Activated CD4-positive, alpha-beta memory T cell treated with anti-CD3 and anti-CD28 coated beads for 36 hours (primary cell): ENCODE data around the gene TOB2. TPM values are rescaled to one million over a fixed set of nuclear protein-coding genes. Genes with fewer than 3 reads are reported as not detected.
A peak's percentile ranks its signal among the peaks of the same experiment; 100 is the strongest.
"Not testable (repeated sequence)": the region's sequence is repeated elsewhere in the genome, so short reads cannot be mapped to it uniquely, and the experiment has no call there.

Source experiments
- CTCF ChIA-PET: fragments of 350-600 bp; sonication (Branson Sonifier 250); formaldehyde crosslinking; loops from one replicate; lab custom pipeline; 2021; ENCODE audit warnings: antibody characterized with exemption, inconsistent platforms; lab: Charles Lee
- POLR2A ChIA-PET: fragments of 350-600 bp; sonication (Branson Sonifier 250); formaldehyde crosslinking; loops from one replicate; lab custom pipeline; 2021; ENCODE audit warnings: antibody characterized with exemption; lab: Charles Lee
- DNase-seq: peaks from one replicate; pipeline ENCODE4 v3.0.0-alpha.2; 2020
- H3K27ac Mint-ChIP-seq: one replicate; pipeline ENCODE4 v1.8.0; 2021; ENCODE audit warnings: mixed read lengths
- H3K27me3 Mint-ChIP-seq: one replicate; pipeline ENCODE4 v1.8.0; 2021; ENCODE audit warnings: mixed read lengths
- H3K36me3 Mint-ChIP-seq: one replicate; pipeline ENCODE4 v1.8.0; 2021; ENCODE audit warnings: mixed read lengths
- H3K4me1 Mint-ChIP-seq: one replicate; pipeline ENCODE4 v1.8.0; 2021; ENCODE audit warnings: low read depth, mixed read lengths
- H3K4me3 Mint-ChIP-seq: one replicate; pipeline ENCODE4 v1.8.0; 2021; ENCODE audit warnings: mild to moderate bottlenecking, mixed read lengths
- H3K9me3 Mint-ChIP-seq: one replicate; pipeline ENCODE4 v1.8.0; 2021; ENCODE audit warnings: mixed read lengths
- intact Hi-C: fragments of 100-400 bp; cut with micrococcal nuclease; formaldehyde crosslinking; loops from one replicate; pipeline ENCODE4 v1.15.1; 2023
- total RNA-seq, 2 experiments: library from RNA; stranded (reverse); gene quantifications; one replicate each; pipeline ENCODE4 v1.2.3, GENCODE V29; 2021

Gene TOB2
- total RNA-seq, 2 experiments from 2014 or later: 34.2 TPM

- DNase-seq, H3K4me1 Mint-ChIP-seq, H3K27me3 Mint-ChIP-seq, H3K9me3 Mint-ChIP-seq, H3K4me3 Mint-ChIP-seq, H3K27ac Mint-ChIP-seq, intact Hi-C loops: not testable (repeated sequence)
- CTCF ChIA-PET: interaction anchor here (1.0 kb wide), 1 partner anchor 67 kb away, joined by 3 read pairs; no protein-coding TSS in a partner anchor
- peaks cover 34% of the 10 kb centered on the region for H3K36me3 Mint-ChIP-seq
- POLR2A ChIA-PET: interaction anchor here (0.9 kb wide), 1 partner anchor 14 kb away, joined by 4 read pairs; the partner anchor contains the start of gene TOB2
Measured at GRCh38 chr22:41460071-41460470, 13.5 kb upstream of the TOB2 start.

DNA sequence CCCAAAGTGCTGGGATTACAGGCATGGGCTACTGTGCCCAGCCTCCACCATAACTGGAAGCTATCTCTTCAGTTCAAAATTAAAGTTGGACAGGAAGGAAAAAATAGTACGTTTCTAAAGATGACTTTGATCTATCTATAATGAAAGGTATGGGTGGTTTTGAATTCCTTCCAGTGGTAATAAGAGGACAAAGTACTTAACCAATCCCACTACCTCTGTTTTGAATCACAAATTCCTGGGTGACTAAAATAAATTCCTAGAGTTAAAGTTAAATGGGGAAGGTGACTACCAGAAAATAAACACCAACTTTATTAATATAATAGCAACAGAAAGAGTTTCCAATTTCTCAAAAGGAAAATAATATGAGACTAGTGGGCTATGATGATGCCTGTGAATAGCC lies 12.8 kb upstream of the TOB2 start:
- ChIA-PET CTCF (no interaction called here), POLR2A (interaction anchor here (0.9 to 1.2 kb wide), 2 partner anchors 9 to 11 kb away, joined by 4 read pairs; partner anchors contain the start of genes ACO2 and PHF5A)
- peaks cover 28% of the 10 kb centered on the region for H3K36me3 Mint-ChIP-seq
- intact Hi-C loops: no loop called here
- H3K4me1 Mint-ChIP-seq: peaks cover 4% of the 10 kb centered on the region
- no peaks in the 10 kb centered on the region for H3K27me3 Mint-ChIP-seq
- H3K4me3 Mint-ChIP-seq: no peak overlapping the region
- H3K9me3 Mint-ChIP-seq: no peaks in the 10 kb centered on the region
- no peak overlapping the region for H3K27ac Mint-ChIP-seq
- no peak for DNase-seq

- DNase-seq: no peak
- no peak overlapping the region for H3K27ac Mint-ChIP-seq
- POLR2A ChIA-PET: interaction anchor here (1.2 kb wide), 1 partner anchor 10 kb away, joined by 4 read pairs; the partner anchor contains the start of genes ACO2 and PHF5A
- no peak overlapping the region for H3K4me3 Mint-ChIP-seq
- no peaks in the 10 kb centered on the region for H3K9me3 Mint-ChIP-seq
- peaks cover 22% of the 10 kb centered on the region for H3K36me3 Mint-ChIP-seq
- no peaks in the 10 kb centered on the region for H3K27me3 Mint-ChIP-seq
- intact Hi-C loops: no loop called here
- CTCF ChIA-PET: interaction anchor here (1.5 kb wide), 1 partner anchor 10 kb away, joined by 4 read pairs; the partner anchor contains the start of genes ACO2 and PHF5A
- peaks cover 2% of the 10 kb centered on the region for H3K4me1 Mint-ChIP-seq
Measured at GRCh38 chr22:41458161-41458728, 11.6 kb upstream of the TOB2 start.

GRCh38 chr22:41448189-41448808 lies 1.7 kb upstream of the TOB2 start:
- Mint-ChIP-seq H3K27ac (peak overlapping the region; percentile 98), H3K36me3 (peaks cover 15% of the 10 kb centered on the region), H3K9me3 (no peaks in the 10 kb centered on the region), H3K27me3 (no peaks in the 10 kb centered on the region), H3K4me3 (peak overlapping the region; percentile 94), H3K4me1 (peaks cover 17% of the 10 kb centered on the region)
- intact Hi-C loops: loop anchor here (1.0 to 10.0 kb wide), 6 partner anchors 20 to 591 kb away; partner anchors contain the start of genes DESI1, EP300, PHF5A and POLR3H
- DNase-seq: peak; percentile 95
- POLR2A ChIA-PET: interaction anchor here (0.7 to 2.5 kb wide), 12 partner anchors 11 to 173 kb away, joined by 3 to 33 read pairs (median 4); partner anchors contain the start of genes ACO2, PHF5A, PMM1 and RANGAP1
- CTCF ChIA-PET: interaction anchor here (0.6 to 1.8 kb wide), 8 partner anchors 20 to 204 kb away, joined by 3 to 12 read pairs (median 4); partner anchors contain the start of genes ACO2 and PHF5A

DNA sequence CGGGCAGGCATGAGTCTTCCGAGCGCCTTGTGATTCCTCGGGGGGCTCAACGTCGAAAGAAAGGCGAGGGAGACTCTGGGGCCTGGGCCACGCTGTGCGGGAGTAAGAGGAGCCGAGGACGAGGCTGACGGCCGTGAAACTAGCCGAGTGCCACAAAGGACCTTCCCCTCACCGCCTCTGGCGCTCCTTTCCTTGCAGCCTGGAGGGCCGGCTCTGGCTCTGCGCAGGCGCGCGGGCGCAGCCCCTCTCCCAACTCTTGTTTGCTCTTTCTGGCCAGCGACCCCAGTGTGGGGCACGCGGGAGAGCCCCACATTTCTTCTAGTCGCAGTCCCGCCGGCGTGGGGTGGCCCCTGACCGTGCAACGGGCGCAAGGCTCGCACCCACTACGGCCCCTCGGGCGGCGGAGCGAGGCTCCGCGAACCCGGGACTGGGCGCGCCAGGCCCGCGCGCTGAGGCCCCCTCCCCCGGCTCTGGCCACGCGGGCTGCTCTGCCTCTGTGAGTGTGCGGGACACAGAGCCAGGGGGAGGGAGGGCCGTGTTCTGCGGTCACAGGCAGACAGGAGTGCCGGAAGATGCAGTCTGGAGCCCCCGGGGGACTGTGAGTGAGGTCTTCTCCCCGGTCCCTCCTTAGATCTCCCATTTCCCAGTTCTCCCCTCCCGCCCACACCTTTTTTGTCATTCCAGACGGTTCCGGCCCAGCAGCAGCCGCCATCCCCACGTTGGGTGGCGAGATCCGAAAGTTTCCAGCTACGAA lies 1.0 kb upstream of the TOB2 start:
- Mint-ChIP-seq H3K27ac (peak overlapping the region; percentile 98), H3K4me1 (peaks cover 24% of the 10 kb centered on the region), H3K36me3 (peaks cover 19% of the 10 kb centered on the region), H3K4me3 (peak overlapping the region; percentile 94), H3K27me3 (no peaks in the 10 kb centered on the region), H3K9me3 (no peaks in the 10 kb centered on the region)
- ChIA-PET CTCF (interaction anchor here (0.5 to 2.4 kb wide), 8 partner anchors 21 to 653 kb away, joined by 3 to 18 read pairs (median 6); partner anchors contain the start of genes ACO2 and PHF5A), POLR2A (interaction anchor here (0.6 to 3.0 kb wide), 26 partner anchors 9 to 333 kb away, joined by 3 to 57 read pairs (median 4); partner anchors contain the start of genes ACO2, DESI1, PHF5A and PMM1)
- intact Hi-C loops: loop anchor here (1.0 to 10.0 kb wide), 6 partner anchors 21 to 590 kb away; partner anchors contain the start of genes DESI1, EP300, PHF5A and POLR3H
- DNase-seq: peak; percentile 70

- Mint-ChIP-seq H3K4me1 (peaks cover 30% of the 10 kb centered on the region), H3K27ac (peak overlapping the region; percentile 98), H3K27me3 (no peaks in the 10 kb centered on the region), H3K4me3 (peak overlapping the region; percentile 94), H3K36me3 (peaks cover 24% of the 10 kb centered on the region), H3K9me3 (no peaks in the 10 kb centered on the region)
- POLR2A ChIA-PET: interaction anchor here (0.6 to 3.0 kb wide), 22 partner anchors 9 to 1540 kb away, joined by 3 to 57 read pairs (median 4); partner anchors contain the start of genes ACO2, PHF5A, PMM1 and RANGAP1
- CTCF ChIA-PET: interaction anchor here (1.2 to 2.4 kb wide), 5 partner anchors 9 to 42 kb away, joined by 3 to 18 read pairs (median 4); partner anchors contain the start of genes ACO2 and PHF5A
- no peak for DNase-seq
- intact Hi-C loops: loop anchor here (1.0 to 10.0 kb wide), 3 partner anchors 351 to 589 kb away; partner anchors contain the start of genes EP300, RBX1, ST13 and XPNPEP3
Measured at GRCh38 chr22:41446057-41446501, 522 bp downstream of the TOB2 start.

- peak overlapping the region; percentile 98 for H3K27ac Mint-ChIP-seq
- intact Hi-C loops: loop anchor here (1.0 to 10.0 kb wide), 4 partner anchors 41 to 588 kb away; partner anchors contain the start of genes EP300, RBX1, ST13 and XPNPEP3
- H3K4me3 Mint-ChIP-seq: peak overlapping the region; percentile 94
- H3K9me3 Mint-ChIP-seq: no peaks in the 10 kb centered on the region
- POLR2A ChIA-PET: interaction anchor here (0.5 to 3.0 kb wide), 13 partner anchors 8 to 1540 kb away, joined by 3 to 57 read pairs (median 6); partner anchors contain the start of genes ACO2, PHF5A, RANGAP1 and TEF
- peaks cover 24% of the 10 kb centered on the region for H3K36me3 Mint-ChIP-seq
- no peaks in the 10 kb centered on the region for H3K27me3 Mint-ChIP-seq
- CTCF ChIA-PET: interaction anchor here (1.2 to 2.4 kb wide), 5 partner anchors 8 to 42 kb away, joined by 3 to 18 read pairs (median 4); partner anchors contain the start of genes ACO2 and PHF5A
- peaks cover 30% of the 10 kb centered on the region for H3K4me1 Mint-ChIP-seq
- peak; percentile 45 for DNase-seq
Measured at GRCh38 chr22:41445129-41446056, 1.2 kb downstream of the TOB2 start.

DNA sequence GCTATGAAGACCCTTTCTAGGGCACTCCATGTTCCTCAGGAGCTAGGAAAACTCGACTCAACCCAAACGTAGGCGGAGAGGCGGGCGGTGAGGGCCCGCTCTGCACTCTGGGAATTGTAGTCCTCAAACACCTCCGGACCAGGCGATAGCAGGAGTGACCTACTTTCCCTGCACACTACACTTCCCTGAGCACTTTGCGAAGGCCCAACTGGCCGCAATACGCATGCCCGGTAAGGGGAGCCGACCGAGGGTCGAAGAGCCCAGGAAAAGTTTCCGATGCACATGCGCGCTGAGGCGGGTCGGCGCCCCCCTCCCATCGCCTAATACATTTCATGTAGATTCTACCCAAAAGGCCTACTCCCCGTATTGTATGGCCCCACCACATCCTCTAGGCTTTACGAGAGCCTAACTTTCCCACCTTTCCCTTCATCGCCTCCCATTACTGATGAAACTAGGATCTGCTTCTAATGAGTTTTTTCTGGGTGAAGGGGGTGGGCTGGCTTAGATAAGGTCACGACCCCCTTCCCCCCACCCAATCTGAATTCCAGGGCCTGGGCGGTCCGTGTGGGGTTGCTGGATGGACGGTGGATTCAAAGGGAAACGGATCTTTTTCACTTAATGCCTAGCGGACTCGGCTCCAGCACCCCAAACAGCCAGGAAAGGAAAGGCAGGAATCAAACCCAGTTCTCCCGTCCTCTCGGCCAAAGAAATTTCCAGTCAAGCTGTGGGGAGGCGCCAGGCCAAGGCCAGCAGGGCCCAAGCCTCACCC lies 2.1 kb downstream of the TOB2 start:
- ChIA-PET CTCF (interaction anchor here (1.5 to 2.4 kb wide), 3 partner anchors 24 to 41 kb away, joined by 4 to 18 read pairs (median 14); partner anchors contain the start of genes ACO2 and PHF5A), POLR2A (interaction anchor here (0.5 to 3.0 kb wide), 8 partner anchors 9 to 158 kb away, joined by 3 to 57 read pairs (median 4); partner anchors contain the start of genes ACO2, PHF5A and RANGAP1)
- Mint-ChIP-seq H3K4me3 (peak overlapping the region; percentile 94), H3K36me3 (peaks cover 24% of the 10 kb centered on the region), H3K27me3 (no peaks in the 10 kb centered on the region), H3K27ac (peak overlapping the region; percentile 98), H3K4me1 (peaks cover 33% of the 10 kb centered on the region), H3K9me3 (no peaks in the 10 kb centered on the region)
- intact Hi-C loops: loop anchor here (1.0 to 10.0 kb wide), 6 partner anchors 25 to 587 kb away; partner anchors contain the start of genes ACO2, EP300, RANGAP1 and ST13
- DNase-seq: peak; percentile 93

DNA sequence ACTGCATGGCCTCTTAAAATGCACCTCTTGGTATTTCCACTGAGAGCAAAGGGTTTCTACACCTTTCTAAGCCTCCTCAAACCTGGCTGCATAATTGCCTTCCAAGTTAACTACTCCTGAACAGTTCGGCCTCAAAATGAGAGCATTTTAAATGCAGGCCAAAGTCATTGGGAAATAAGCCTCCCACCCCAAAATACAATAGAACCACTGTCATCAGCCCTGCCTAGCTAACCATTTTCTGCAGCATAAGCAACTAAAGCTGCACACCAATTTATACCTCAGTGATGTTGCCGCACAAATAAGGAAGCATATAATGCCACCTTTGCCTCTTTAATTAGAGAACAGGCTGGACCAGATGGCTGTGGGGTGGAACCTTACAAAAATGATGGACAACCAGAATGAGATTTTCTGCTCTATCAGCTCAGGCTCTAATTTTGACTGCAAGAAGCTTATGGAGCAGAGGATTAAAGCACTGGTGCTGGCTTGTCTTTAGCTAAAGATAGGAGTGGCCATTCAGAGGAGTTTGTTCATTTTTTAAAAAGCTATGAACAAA lies 4.3 kb downstream of the TOB2 start:
- H3K4me3 Mint-ChIP-seq: no peak overlapping the region
- H3K27me3 Mint-ChIP-seq: no peaks in the 10 kb centered on the region
- ChIA-PET CTCF (interaction anchor here (1.0 to 1.7 kb wide), 3 partner anchors 33 to 85 kb away, joined by 3 to 6 read pairs (median 4); no protein-coding TSS in a partner anchor), POLR2A (interaction anchor here (0.5 kb wide), 1 partner anchor 139 kb away, joined by 3 read pairs; no protein-coding TSS in a partner anchor)
- H3K36me3 Mint-ChIP-seq: peaks cover 25% of the 10 kb centered on the region
- no peak for DNase-seq
- intact Hi-C loops: loop anchor here (10.0 kb wide), 1 partner anchor 348 kb away; the partner anchor contains the start of gene EP300
- peaks cover 31% of the 10 kb centered on the region for H3K4me1 Mint-ChIP-seq
- peak overlapping the region; percentile 45 for H3K27ac Mint-ChIP-seq
- no peaks in the 10 kb centered on the region for H3K9me3 Mint-ChIP-seq
